GM10266 (cell line): ENCODE data around the gene FXYD6.
A peak's percentile ranks its signal among the peaks of the same experiment; 100 is the strongest.

Source experiments
- DNase-seq: peaks from one replicate; pipeline ENCODE4 v3.0.0; 2012; ENCODE audit errors: extremely low spot score
- TF ChIP-seq, protein P1 (sequence below): IDR thresholded peaks from 2 replicates; pipeline ENCODE4 v1.5.1; 2012; ENCODE audit warnings: mild to moderate bottlenecking, low read depth; ENCODE audit not compliant: control insufficient read depth, insufficient read depth; ENCODE audit errors: missing control alignments

FXYD6 gene

DNA sequence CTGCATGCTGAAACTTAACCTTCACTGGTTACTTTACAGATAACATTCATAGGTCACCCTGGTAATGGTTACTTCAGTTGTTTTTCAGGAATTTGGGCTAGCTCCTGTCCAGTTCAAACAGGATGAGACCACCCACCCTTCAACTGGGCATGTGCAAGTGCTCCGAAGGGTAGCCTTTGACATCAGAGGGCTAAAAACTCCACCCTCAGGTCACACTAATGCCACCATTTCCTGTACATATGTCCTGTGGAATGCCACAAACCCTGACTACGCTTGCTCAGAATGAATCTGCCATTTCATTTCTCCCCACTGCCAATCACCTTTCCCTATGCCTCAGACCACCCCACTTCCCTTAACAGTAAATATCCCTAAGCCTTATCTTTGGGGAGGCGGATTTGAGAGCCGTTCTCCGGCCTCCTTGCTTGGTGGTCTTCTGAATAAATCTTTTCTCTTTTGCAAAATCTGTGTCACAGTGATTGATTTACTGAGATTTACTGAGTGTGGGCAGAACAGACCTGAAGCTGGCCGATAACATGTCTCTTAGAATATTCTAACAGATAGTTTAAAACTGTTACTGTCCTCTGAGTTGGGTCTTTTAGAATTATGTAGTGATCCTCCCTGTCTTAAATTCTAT is 26.6 kb downstream of the FXYD6 start:
- TF ChIP-seq, protein P1, sequence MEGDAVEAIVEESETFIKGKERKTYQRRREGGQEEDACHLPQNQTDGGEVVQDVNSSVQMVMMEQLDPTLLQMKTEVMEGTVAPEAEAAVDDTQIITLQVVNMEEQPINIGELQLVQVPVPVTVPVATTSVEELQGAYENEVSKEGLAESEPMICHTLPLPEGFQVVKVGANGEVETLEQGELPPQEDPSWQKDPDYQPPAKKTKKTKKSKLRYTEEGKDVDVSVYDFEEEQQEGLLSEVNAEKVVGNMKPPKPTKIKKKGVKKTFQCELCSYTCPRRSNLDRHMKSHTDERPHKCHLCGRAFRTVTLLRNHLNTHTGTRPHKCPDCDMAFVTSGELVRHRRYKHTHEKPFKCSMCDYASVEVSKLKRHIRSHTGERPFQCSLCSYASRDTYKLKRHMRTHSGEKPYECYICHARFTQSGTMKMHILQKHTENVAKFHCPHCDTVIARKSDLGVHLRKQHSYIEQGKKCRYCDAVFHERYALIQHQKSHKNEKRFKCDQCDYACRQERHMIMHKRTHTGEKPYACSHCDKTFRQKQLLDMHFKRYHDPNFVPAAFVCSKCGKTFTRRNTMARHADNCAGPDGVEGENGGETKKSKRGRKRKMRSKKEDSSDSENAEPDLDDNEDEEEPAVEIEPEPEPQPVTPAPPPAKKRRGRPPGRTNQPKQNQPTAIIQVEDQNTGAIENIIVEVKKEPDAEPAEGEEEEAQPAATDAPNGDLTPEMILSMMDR = no peak
- no peak for DNase-seq

DNA sequence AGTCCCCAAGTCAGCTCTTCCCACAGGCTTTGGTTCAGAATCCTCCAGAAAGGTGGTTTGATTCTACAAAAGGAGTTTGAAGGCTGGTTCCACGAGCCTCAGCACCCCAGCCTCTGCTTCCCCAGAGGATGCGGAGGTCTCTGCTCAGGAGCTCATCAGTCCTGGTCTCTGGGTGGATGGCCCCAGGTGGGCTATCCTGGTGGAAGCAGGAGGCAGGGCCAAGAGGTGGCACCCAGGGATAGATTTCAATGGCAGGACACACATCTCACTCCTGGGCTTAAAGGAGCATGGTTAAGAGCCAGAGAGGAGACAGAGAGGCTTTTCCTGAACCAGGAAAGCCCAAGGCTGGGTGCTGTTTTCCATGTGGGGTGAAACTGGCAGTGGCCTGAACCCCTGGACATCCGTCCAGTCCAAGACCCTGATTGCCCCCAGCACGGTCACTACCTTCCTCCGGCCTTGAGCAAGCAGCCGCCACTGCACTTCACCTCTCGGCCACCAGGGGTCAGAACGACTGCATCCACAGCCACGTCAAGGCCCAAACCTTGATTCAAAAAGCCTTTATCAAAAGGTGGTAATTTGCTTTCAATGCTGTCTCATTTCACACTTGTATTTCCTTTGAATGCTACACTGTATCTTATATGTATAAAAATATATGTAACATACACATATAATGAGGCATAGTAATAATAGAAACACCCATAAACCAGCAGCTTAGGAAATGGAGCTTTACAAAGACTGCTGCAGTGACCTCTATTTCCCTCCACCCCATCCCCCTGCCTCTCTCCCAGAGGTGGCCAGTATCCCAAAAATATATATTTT is 32.6 kb downstream of the FXYD6 start:
- DNase-seq = peak; percentile 63

DNA sequence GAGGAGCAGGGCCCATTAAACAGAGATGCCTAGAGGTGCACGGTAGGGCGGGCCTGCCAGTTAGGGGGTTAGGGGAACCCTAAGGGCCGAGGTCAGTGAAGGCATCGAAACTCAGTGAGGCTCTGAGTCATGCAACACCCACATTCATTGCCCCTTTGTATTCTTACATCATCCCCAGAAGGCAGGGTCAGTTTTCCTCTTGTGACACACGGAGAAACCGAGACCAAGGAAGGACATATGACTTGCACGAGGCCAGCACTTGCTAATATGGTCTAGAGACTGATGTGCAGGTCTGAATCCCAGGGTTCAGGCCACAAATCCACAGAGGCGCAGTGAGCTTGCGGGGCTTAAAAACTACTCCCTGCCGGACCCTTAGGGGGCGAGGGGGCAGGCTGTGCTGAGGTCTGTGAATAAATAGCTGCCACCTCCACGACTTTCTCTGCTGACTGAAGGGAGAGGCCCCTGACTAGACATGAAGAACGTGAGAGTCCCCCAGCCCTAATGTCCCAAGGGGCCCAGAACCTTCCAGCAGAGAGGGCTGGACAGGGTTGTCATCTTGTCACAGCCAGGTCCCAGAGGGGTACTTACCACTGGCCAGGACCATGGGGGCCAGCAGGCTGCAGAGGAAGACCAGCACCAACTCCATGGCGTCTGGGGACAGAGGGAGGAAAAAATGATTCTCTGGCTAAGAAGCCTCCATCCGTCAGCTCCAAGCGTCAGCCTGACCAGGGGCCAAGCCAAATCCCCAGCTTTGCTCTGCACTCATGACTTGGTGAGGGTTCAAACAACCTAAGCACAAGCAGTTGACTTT is 34.1 kb downstream of the FXYD6 start:
- no peak for DNase-seq
- TF ChIP-seq, protein P1 = no peak

More for the DNA sequence above, 32.6 kb downstream of the FXYD6 start:
- TF ChIP-seq, protein P1 = peak; percentile 91

DNA sequence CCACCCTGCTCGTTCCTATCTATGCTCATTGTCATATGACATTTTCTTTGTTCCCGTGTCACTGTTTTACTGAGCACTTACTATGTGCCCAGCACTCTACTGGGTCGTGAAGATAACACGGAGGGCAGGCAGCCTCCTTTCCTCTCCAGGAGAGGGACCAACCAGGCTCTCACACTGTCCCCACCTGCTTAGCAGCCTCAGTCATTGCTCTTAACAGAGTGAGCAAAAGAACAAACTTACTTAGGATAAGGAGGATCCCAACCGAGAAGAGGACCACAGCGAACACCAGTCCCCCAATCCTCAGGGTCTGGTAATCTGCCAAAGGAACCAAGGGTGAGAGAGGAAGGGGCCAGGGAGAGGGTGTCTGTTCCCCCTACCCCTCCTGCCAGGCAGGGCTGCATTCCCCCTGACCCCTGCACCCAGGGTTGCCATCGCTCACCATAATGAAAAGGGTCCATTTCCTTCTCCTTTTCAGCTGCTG is 34.9 kb downstream of the FXYD6 start:
- TF ChIP-seq, protein P1 = no peak
- DNase-seq = no peak

DNA sequence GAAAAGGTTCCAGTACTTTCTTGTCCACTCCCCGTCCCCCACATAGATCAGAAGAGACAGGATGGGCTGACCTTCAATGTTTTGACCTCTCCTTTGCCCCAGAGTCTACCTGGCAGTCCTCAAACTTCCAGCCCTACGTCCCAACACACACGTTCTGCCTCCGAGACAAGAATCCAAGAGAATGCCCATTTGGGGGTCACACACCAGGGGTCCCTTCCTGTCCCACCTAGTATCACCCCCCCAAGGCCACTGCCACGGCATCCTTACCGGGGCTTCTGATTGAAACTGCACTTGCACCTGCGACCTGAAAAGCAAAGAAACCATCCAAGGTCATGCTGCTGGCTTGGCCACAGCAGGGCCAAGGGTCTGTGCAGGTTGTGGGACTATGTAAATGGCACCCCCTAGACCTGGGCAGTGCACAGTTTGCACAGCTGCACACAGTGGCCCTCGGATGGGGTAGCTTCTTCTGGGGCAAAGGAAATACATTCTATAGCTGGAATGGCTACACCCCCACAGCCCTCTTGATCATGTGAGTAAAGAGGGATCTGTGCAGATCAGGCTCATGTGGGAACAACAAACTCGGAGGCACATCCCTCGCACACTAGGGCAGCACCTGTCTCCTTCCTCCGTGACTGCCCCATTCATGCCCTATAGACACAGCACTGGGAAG is 35.4 kb downstream of the FXYD6 start:
- TF ChIP-seq, protein P1 = no peak
- no peak for DNase-seq

DNA sequence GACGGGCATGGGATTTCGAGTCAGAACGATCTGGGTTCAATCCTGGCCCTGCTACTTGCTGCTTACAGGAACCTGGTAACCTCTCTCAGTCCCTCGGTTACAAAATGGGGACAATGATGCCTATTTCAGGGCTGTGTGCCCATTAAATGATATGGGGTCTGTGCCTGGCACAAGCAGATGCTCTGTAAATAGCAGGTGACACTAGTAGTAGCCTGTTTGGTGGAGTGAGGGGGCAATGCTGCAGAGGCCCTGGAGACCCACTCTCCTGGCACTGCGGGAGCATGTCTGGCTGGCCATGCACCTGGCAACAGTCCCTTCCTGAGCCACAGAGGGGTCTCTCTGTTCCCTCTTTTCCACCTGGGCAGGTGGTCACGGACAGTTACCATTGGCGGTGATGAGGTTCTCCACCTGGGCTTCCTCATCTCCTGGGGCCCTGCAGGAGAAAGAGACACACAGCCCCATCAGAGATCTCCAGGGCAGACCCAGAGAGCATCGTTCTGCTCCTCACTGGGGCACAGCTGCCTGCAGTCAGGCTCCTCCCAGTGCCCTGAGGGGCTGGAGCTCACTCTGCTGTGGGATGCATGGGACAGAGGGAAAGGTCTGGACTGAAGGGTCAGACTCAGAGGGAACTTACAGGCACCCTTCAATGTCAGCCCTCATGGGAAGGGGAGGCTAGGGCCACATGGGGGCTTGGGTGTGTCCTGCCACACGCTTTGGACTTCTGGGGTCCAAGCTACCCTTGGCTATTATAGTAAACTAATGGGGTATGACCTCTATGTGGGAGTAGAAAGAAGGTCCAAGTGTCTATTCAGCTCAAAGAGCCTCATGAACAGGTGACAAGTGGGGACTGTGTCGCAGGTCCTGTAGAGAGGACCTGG is 36.3 kb downstream of the FXYD6 start:
- no peak for DNase-seq
- TF ChIP-seq, protein P1 = no peak
